Lower lobe of right lung (tissue), 2 donors: ENCODE measurements around the gene COPB2. TPM values are rescaled to one million over a fixed set of nuclear protein-coding genes. Genes with fewer than 3 reads are reported as not detected.

Experiments
- ATAC-seq, 2 donors: fragments of 200-7000 bp; cut with Tn5 transposase; one replicate each; pipeline ENCODE4 v1.9.1; 2020 to 2022; ENCODE audit warnings: mild to moderate bottlenecking in 2 of 2, moderate library complexity in 2 of 2
- DNase-seq: peaks from one replicate; pipeline ENCODE4 v3.0.0-alpha.2; 2020
- H3K27ac ChIP-seq: fragments of 200-600 bp; one replicate; pipeline ENCODE4 v1.8.0; 2022
- H3K27me3 ChIP-seq: fragments of 200-600 bp; one replicate; pipeline ENCODE4 v1.8.0; 2022; ENCODE audit warnings: low read depth
- H3K36me3 ChIP-seq: fragments of 200-600 bp; one replicate; pipeline ENCODE4 v1.8.0; 2022; ENCODE audit warnings: mild to moderate bottlenecking
- H3K4me1 ChIP-seq: fragments of 200-600 bp; one replicate; pipeline ENCODE4 v1.8.0; 2022
- H3K4me3 ChIP-seq: fragments of 200-600 bp; one replicate; pipeline ENCODE4 v1.8.0; 2022; ENCODE audit warnings: mild to moderate bottlenecking
- H3K9me3 ChIP-seq: fragments of 200-600 bp; one replicate; pipeline ENCODE4 v1.8.0; 2022
- CTCF ChIP-seq: fragments of 200-600 bp; IDR thresholded peaks from one replicate; pipeline ENCODE4 v1.8.0; 2022; ENCODE audit warnings: antibody characterized with exemption, mild to moderate bottlenecking
- intact Hi-C: fragments of 100-400 bp; cut with DNase I; formaldehyde crosslinking; loops from one replicate; pipeline ENCODE4 v1.11.0; 2022
- total RNA-seq: library from RNA; stranded (reverse); fragmentation: NEBNext Ultra II Directional; extraction: Animal tissue kit (Norgen Biotek cat#: 25700); gene quantifications from one replicate; pipeline ENCODE4 v1.2.1, GENCODE V29; 2021
- donor health status: DM: no; HTN: yes; CAD: no; lungs with severe emphysema.

The COPB2 gene
- total RNA-seq, 1 donor from 2014 or later, result 109 TPM

GRCh38 chr3:139320551-139321309 is 68.7 kb downstream of the COPB2 start:
- no peak for DNase-seq
- Histone ChIP-seq H3K4me1 (no peaks in the 10 kb centered on the region), H3K27me3 (no peaks in the 10 kb centered on the region), H3K27ac (no peak overlapping the region), H3K4me3 (no peak overlapping the region), H3K36me3 (no peaks in the 10 kb centered on the region), H3K9me3 (no peaks in the 10 kb centered on the region)
- intact Hi-C loops, result no loop called here
- no peak for ATAC-seq
- TF ChIP-seq CTCF, result no peak

- H3K4me3 ChIP-seq, result no peak overlapping the region
- ATAC-seq, result no peak
- intact Hi-C loops, result no loop called here
- no peaks in the 10 kb centered on the region for H3K4me1 ChIP-seq
- no peak overlapping the region for H3K27ac ChIP-seq
- no peak for DNase-seq
- H3K36me3 ChIP-seq, result no peaks in the 10 kb centered on the region
- no peaks in the 10 kb centered on the region for H3K27me3 ChIP-seq
- TF ChIP-seq CTCF, result peak; percentile 11
- H3K9me3 ChIP-seq, result no peaks in the 10 kb centered on the region
These were observed 69.7 kb downstream of the COPB2 start for GRCh38 chr3:139319428-139320402.

GRCh38 chr3:139318826-139319225 is 70.6 kb downstream of the COPB2 start:
- DNase-seq, result no peak
- no peak for TF ChIP-seq CTCF
- Histone ChIP-seq H3K27ac (no peak overlapping the region), H3K36me3 (no peaks in the 10 kb centered on the region), H3K9me3 (no peaks in the 10 kb centered on the region), H3K4me3 (no peak overlapping the region), H3K4me1 (no peaks in the 10 kb centered on the region), H3K27me3 (no peaks in the 10 kb centered on the region)
- intact Hi-C loops, result no loop called here
- ATAC-seq, result no peak

GRCh38 chr3:139318431-139318816 is 71.0 kb downstream of the COPB2 start:
- no peak for ATAC-seq
- no peaks in the 10 kb centered on the region for H3K36me3 ChIP-seq
- TF ChIP-seq CTCF, result no peak
- H3K27ac ChIP-seq, result no peak overlapping the region
- no peaks in the 10 kb centered on the region for H3K27me3 ChIP-seq
- no peaks in the 10 kb centered on the region for H3K4me1 ChIP-seq
- DNase-seq, result no peak
- no peak overlapping the region for H3K4me3 ChIP-seq
- no peaks in the 10 kb centered on the region for H3K9me3 ChIP-seq
- intact Hi-C loops, result no loop called here

GRCh38 chr3:139317660-139318430 is 71.6 kb downstream of the COPB2 start:
- H3K36me3 ChIP-seq, result no peaks in the 10 kb centered on the region
- no peaks in the 10 kb centered on the region for H3K9me3 ChIP-seq
- no peak overlapping the region for H3K4me3 ChIP-seq
- intact Hi-C loops, result no loop called here
- no peaks in the 10 kb centered on the region for H3K4me1 ChIP-seq
- H3K27me3 ChIP-seq, result no peaks in the 10 kb centered on the region
- no peak for ATAC-seq
- no peak overlapping the region for H3K27ac ChIP-seq
- no peak for TF ChIP-seq CTCF
- no peak for DNase-seq
